Calu3 (cell line): Measurements from ENCODE around the gene PPP2R3A. TPM values are rescaled to one million over a fixed set of nuclear protein-coding genes. Genes with fewer than 3 reads are reported as not detected.
A peak's percentile ranks its signal among the peaks of the same experiment; 100 is the strongest.
"Not testable (repeated sequence)": the region's sequence is repeated elsewhere in the genome, so short reads cannot be mapped to it uniquely, and the experiment has no call there.

Experiments
- BruUV-seq: library from RNA; stranded (reverse); fragments of 400-500 nt; replicated peaks from 2 replicates; lab custom pipeline; 2021; lab: Mats Ljungman, UMichigan
- CTCF ChIA-PET: fragments of 300-600 bp; sonication (Branson Sonifier 250); formaldehyde crosslinking; loops from one replicate; lab custom pipeline; 2022; ENCODE audit warnings: antibody characterized with exemption; lab: Charles Lee
- DNase-seq: peaks from one replicate; pipeline ENCODE4 v3.0.0; 2022
- H3K27ac Mint-ChIP-seq: one replicate; pipeline ENCODE4 v1.8.0; 2022; ENCODE audit warnings: mixed read lengths; ENCODE audit not compliant: unreplicated experiment
- H3K27me3 Mint-ChIP-seq: one replicate; pipeline ENCODE4 v1.8.0; 2022; ENCODE audit warnings: mixed read lengths; ENCODE audit not compliant: unreplicated experiment
- H3K36me3 Mint-ChIP-seq: one replicate; pipeline ENCODE4 v1.8.0; 2022; ENCODE audit warnings: mild to moderate bottlenecking, moderate library complexity, mixed read lengths; ENCODE audit not compliant: insufficient read depth, unreplicated experiment
- H3K4me1 Mint-ChIP-seq: one replicate; pipeline ENCODE4 v1.8.0; 2022; ENCODE audit warnings: mild to moderate bottlenecking, low read depth, mixed read lengths; ENCODE audit not compliant: unreplicated experiment
- H3K4me3 Mint-ChIP-seq: one replicate; pipeline ENCODE4 v1.8.0; 2022; ENCODE audit warnings: mild to moderate bottlenecking, low read depth, moderate library complexity, mixed read lengths; ENCODE audit not compliant: unreplicated experiment
- H3K9me3 Mint-ChIP-seq: one replicate; pipeline ENCODE4 v1.8.0; 2022; ENCODE audit warnings: low read depth, mixed read lengths; ENCODE audit not compliant: unreplicated experiment
- CTCF ChIP-seq: fragments of 200-600 bp; IDR thresholded peaks from one replicate; pipeline ENCODE4 v1.8.0; 2022; ENCODE audit warnings: antibody characterized with exemption; ENCODE audit not compliant: unreplicated experiment
- intact Hi-C: fragments of 100-400 bp; cut with micrococcal nuclease; formaldehyde crosslinking; loops from one replicate; pipeline ENCODE4 v1.10.0; 2022; ENCODE audit not compliant: unreplicated experiment
- total RNA-seq: library from RNA; stranded (reverse); gene quantifications from 2 replicates; pipeline ENCODE4 v1.2.3, GENCODE V29; 2022

PPP2R3A gene
- total RNA-seq, 1 experiment from 2014 or later = 64.8 TPM

- intact Hi-C loops = loop anchor here (5.0 kb wide), 1 partner anchor 111 kb away; the partner anchor contains the start of gene PCCB
- Mint-ChIP-seq H3K36me3 (peaks cover 43% of the 10 kb centered on the region), H3K9me3 (no peaks in the 10 kb centered on the region), H3K27me3 (no peaks in the 10 kb centered on the region), H3K27ac (peak overlapping the region; percentile 65), H3K4me3 (no peak overlapping the region), H3K4me1 (peaks cover 27% of the 10 kb centered on the region)
- no TSS peak for BruUV-seq
- no peak for DNase-seq
- TF ChIP-seq CTCF = no peak
- CTCF ChIA-PET = no interaction called here
Observed at GRCh38 chr3:136141291-136141785, 175.8 kb downstream of the PPP2R3A start.

- H3K27me3 Mint-ChIP-seq = no peaks in the 10 kb centered on the region
- no peak for TF ChIP-seq CTCF
- H3K4me1 Mint-ChIP-seq = peaks cover 27% of the 10 kb centered on the region
- no peak overlapping the region for H3K4me3 Mint-ChIP-seq
- no peaks in the 10 kb centered on the region for H3K9me3 Mint-ChIP-seq
- H3K27ac Mint-ChIP-seq = peak overlapping the region; percentile 65
- no peak for DNase-seq
- CTCF ChIA-PET = no interaction called here
- peaks cover 46% of the 10 kb centered on the region for H3K36me3 Mint-ChIP-seq
- BruUV-seq = no TSS peak
- intact Hi-C loops = loop anchor here (5.0 kb wide), 1 partner anchor 110 kb away; the partner anchor contains the start of gene PCCB
Observed at GRCh38 chr3:136141891-136142290, 176.4 kb downstream of the PPP2R3A start.

- Mint-ChIP-seq H3K9me3 (no peaks in the 10 kb centered on the region), H3K4me1 (peaks cover 34% of the 10 kb centered on the region), H3K4me3 (no peak overlapping the region), H3K27ac (peak overlapping the region; percentile 65), H3K36me3 (peaks cover 50% of the 10 kb centered on the region), H3K27me3 (no peaks in the 10 kb centered on the region)
- no peak for TF ChIP-seq CTCF
- intact Hi-C loops = loop anchor here (5.0 kb wide), 1 partner anchor 110 kb away; the partner anchor contains the start of gene PCCB
- CTCF ChIA-PET = interaction anchor here (0.7 kb wide), 1 partner anchor 610 kb away, joined by 3 read pairs; the partner anchor contains the start of gene STAG1
- DNase-seq = peak; percentile 34
- BruUV-seq = no TSS peak
Observed at GRCh38 chr3:136142592-136142991, 177.1 kb downstream of the PPP2R3A start.

GRCh38 chr3:136144397-136144796 lies 178.9 kb downstream of the PPP2R3A start:
- peaks cover 57% of the 10 kb centered on the region for H3K36me3 Mint-ChIP-seq
- intact Hi-C loops = loop anchor here (5.0 kb wide), 1 partner anchor 108 kb away; the partner anchor contains the start of gene PCCB
- not testable (repeated sequence) for H3K4me3 Mint-ChIP-seq, BruUV-seq, H3K9me3 Mint-ChIP-seq, H3K27ac Mint-ChIP-seq, DNase-seq, H3K27me3 Mint-ChIP-seq
- H3K4me1 Mint-ChIP-seq = peaks cover 49% of the 10 kb centered on the region
- CTCF ChIA-PET = interaction anchor here (0.6 to 0.7 kb wide), 3 partner anchors 11 to 1556 kb away, joined by 4 to 5 read pairs (median 4); no protein-coding TSS in a partner anchor
